ENCODE results near the gene MINAR2.

The MINAR2 gene

DNA sequence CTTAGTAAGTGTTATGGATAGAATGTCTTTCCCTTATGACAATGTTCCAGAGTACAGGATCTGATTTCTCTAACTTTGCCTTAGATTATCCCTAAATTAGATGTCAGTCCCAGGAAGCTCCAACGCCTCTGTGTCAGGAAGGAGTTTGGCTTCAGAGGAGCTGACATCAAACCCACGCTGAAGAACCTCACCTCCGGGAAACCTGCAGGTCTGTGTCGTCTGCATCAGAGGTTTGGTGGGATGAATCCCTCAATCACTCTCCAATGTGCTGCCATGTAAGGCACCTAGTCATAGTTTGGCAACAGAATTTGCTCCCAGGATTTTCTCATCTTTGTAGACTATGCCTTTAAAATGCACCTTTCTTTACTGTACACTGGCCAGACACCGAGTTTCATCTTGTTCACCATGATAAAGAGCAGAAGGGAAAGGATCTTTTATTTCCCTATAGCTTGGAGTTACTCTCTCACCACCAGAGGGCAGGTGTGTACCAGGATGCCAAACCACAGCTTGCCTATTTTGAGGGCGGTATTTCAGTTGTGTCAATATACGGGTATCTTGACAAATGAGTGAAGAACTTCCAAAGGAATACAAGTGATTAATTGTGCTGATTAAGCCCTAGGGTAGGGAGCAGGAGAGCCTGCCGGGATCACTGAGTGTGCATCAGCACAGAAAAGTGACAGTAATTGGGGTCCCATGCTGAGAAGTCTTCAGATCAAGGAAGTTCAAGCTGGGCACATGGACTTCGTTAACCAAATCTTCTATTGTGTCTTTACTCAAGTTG, 23.4 kb downstream of the MINAR2 start:
- DNase-seq (ENCODE audit: low read depth), result no peak

DNA sequence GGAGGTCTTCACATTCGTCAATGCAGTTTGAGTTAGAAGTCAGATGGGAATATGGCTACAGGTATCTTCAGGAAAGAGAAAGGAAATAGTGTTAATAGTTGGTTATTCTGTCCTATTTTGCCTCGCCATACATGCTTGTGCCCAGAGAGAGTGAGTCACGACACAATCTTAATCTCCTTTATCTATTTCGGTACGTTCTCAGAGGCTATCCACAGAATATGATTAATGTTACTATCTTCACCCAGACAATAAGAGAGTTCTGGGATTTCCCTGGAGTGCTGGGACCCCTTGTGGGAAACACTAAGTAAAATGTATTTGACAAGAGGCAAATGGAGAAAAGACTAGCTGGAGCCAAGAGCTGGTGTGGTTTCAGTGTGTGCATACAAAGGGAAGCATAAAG, 25.5 kb downstream of the MINAR2 start:
- DNase-seq (ENCODE audit: low read depth), result no peak

DNA sequence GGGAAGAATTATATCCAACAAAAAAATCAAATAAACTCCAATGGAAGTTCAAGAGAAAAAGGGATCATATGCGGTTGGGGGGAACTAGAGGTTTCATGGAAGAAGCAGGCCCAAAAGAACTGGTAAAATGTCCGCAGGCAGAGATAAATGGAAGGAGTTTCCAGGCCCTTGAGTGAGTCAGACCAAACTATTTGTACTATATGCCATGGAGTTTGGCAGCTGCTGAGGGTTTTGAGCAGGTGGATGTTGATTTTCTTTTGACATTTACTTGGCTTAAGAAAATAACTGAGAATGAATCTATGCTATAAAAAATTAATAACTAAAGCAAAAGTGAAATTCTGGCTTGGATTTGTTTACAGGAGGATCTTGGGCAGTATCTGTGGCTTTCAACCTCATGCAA, 33.7 kb downstream of the MINAR2 start:
- DNase-seq (ENCODE audit: low read depth), result no peak

DNA sequence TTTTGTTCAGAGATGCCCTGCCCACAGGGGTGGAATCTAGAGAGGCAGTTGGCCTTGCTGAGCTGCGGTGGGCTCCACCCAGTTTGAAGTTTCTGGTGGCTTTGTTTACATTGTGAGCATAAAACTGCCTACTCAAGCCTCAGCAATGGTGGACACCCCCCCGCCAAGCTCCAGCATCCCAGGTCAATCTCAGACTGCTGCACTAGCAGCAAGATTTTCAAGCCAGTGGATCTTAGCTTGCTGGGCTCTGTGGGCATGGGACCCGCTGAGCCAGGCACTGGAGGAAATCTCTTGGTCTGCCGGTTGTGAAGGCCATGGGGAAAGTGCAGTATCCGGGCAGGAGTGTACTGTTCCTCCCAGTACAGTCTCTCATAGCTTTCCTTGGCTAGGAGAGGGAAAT, 55.5 kb downstream of the MINAR2 start:
- no peak for DNase-seq (ENCODE audit: low read depth)

DNA sequence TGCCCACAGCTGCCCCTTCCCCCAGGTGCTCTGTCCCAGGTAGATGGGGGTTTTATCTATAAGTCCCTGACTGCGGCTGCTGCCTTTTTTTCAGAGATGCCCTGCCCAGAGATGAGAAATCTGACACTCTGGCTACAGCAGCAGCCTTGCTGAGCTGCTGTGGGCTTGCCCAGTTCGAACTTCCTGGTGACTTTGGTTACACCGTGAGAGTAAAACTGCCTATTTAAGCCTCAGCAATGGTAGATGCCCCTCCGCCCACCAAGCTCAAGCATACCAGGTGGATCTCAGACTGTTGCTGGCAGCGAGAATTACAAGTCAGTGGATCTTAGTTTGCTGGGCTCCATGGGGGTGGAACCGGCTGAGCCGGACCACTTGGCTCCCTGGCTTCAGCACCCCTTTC, 56.8 kb downstream of the MINAR2 start:
- DNase-seq (ENCODE audit: low read depth), result no peak

DNA sequence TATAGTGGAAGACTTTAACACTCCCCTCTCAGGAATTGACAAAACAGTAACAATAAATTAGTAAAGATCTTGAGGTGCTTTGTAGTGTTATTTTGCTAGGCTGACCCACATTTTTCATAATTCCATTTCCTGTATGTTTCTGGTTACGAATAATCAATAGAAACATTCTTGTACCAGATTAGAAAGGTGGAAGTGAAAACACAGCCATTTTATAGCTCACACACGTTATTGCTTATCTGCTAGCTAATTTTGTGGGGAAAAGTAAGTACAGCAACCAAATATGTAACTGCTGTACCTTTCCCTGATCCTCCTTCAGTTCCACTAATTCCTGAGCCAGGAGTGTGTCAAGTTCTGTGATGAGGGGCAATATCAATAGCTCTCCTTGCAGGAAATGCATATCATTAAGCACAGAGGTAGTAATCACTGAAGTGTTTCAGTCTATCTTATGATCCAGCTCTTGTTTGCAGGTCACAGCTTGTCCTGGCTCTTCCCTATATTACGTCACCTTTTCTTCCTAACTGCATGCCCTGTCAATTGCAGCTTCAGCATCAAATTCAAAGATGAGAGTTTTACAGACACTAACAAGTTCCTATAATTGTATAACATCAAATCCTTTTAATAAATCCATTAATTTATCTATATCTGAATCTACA, 59.4 kb downstream of the MINAR2 start:
- DNase-seq (ENCODE audit: low read depth), result no peak

Measured in HS-27A (cell line).